Esophagus squamous epithelium (tissue), 5 donors: ENCODE data around the gene MOB3C. TPM values are rescaled to one million over a fixed set of nuclear protein-coding genes. Genes with fewer than 3 reads are reported as not detected.
A peak's percentile ranks its signal among the peaks of the same experiment; 100 is the strongest.

Source experiments
- DNase-seq: peaks from one replicate; lab custom pipeline; 2025; lab: John Stamatoyannopoulos, UW
- H3K27ac ChIP-seq, 4 donors: fragments of 200-600 bp; sonication (generic); one replicate each; pipeline ENCODE4 v1.5.1; 2016 to 2019; ENCODE audit warnings: mild to moderate bottlenecking in 1 of 4
- H3K27me3 ChIP-seq, 4 donors: fragments of 200-600 bp; sonication (generic); 1 replicate in 3 of 4; 2 replicates in 1 of 4; pipeline versions ENCODE4 v1.5.1 to v1.6.0; 2017 to 2021; ENCODE audit warnings: antibody characterized with exemption in 1 of 4
- H3K36me3 ChIP-seq, 3 donors: fragments of 200-600 bp; sonication (generic); one replicate each; pipeline ENCODE4 v1.5.1; 2016 to 2019
- H3K4me1 ChIP-seq, 3 donors: fragments of 200-600 bp; sonication (generic); one replicate each; pipeline ENCODE4 v1.5.1; 2017 to 2019
- H3K4me3 ChIP-seq, 4 donors: fragments of 200-600 bp; sonication (generic); 1 replicate in 3 of 4; 2 replicates in 1 of 4; pipeline ENCODE4 v1.5.1; 2016 to 2019; ENCODE audit warnings: mild to moderate bottlenecking in 2 of 4, moderate library complexity in 1 of 4
- H3K9me3 ChIP-seq, 3 donors: fragments of 200-600 bp; sonication (generic); one replicate each; pipeline ENCODE4 v1.5.1; 2016 to 2019
- POLR2A ChIP-seq, 4 donors: fragments of 450-650 bp; IDR thresholded peaks; one replicate each; pipeline ENCODE4 v1.6.1; 2017; ENCODE audit warnings: antibody characterized with exemption in 4 of 4, mild to moderate bottlenecking in 4 of 4, moderate library complexity in 3 of 4
- WGBS, 2 donors: methylation state at CpG; one replicate each; pipeline ENCODE4 v1.1.5; 2018; 5-methylcytosine and 5-hydroxymethylcytosine counted together
- intact Hi-C: fragments of 100-400 bp; cut with DNase I; formaldehyde crosslinking; loops from one replicate; pipeline ENCODE4 v1.15.0; 2022
- total RNA-seq, 4 donors: library from RNA; depleted of rRNA; stranded (reverse); fragments of >200 nt; gene quantifications; one replicate each; pipeline ENCODE4 v1.1.0, GENCODE V29; 2016
- TF ChIP-seq, protein P1 (sequence below), 6 experiments: fragments of 450-650 bp in 4 of 6; fragments of 200-600 bp in 2 of 6; sonication (generic) in 2 of 6; IDR thresholded peaks; one replicate each; pipeline ENCODE4 v1.5.1; 2016 to 2019; ENCODE audit warnings: antibody characterized with exemption in 6 of 6, mild to moderate bottlenecking in 4 of 6, moderate library complexity in 4 of 6
- donor health status: DM: yes; HTN: yes; CAD: no.

The MOB3C gene
- total RNA-seq, 4 donors from 2014 or later, result 12.0 to 29.3 (median 18.7) TPM

- intact Hi-C loops, result loop anchor here (5.0 kb wide), 1 partner anchor 98 kb away; no protein-coding TSS in a partner anchor
- TF ChIP-seq, protein P1, sequence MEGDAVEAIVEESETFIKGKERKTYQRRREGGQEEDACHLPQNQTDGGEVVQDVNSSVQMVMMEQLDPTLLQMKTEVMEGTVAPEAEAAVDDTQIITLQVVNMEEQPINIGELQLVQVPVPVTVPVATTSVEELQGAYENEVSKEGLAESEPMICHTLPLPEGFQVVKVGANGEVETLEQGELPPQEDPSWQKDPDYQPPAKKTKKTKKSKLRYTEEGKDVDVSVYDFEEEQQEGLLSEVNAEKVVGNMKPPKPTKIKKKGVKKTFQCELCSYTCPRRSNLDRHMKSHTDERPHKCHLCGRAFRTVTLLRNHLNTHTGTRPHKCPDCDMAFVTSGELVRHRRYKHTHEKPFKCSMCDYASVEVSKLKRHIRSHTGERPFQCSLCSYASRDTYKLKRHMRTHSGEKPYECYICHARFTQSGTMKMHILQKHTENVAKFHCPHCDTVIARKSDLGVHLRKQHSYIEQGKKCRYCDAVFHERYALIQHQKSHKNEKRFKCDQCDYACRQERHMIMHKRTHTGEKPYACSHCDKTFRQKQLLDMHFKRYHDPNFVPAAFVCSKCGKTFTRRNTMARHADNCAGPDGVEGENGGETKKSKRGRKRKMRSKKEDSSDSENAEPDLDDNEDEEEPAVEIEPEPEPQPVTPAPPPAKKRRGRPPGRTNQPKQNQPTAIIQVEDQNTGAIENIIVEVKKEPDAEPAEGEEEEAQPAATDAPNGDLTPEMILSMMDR (IDR thresholded peaks at IDR 0.05), result no peak
- no peak for TF ChIP-seq POLR2A (IDR thresholded peaks at IDR 0.05)
Observed at GRCh38 chr1:46623743-46624644, 7.4 kb upstream of the MOB3C start.

DNA sequence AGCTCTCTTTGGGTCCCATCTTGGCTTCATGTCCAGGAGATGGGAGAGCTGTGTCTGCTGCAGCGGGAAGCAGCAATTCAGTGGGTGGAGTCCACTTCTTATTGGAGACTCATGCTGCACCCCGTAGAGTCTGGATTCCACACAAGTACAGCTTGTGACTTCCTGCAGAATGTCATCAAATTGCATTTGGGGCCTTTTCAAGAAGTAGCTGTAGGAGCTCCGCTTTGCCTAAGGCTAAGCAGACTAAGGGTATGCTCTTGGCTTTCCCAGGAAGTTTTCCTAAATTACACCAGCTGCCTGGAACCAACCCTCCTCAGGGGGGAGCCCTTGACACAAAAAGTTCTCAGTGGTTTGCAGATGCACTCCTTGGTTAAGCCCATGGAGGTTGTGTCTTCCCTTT, 5.7 kb upstream of the MOB3C start:
- peak overlapping the region in 1 of 4 donors; percentile 29 for H3K27ac ChIP-seq
- DNase-seq, result no peak
- H3K9me3 ChIP-seq, result no peaks in the 10 kb centered on the region
- peaks cover under 1 to 19% (median 1%) of the 10 kb centered on the region in 3 donors for H3K4me1 ChIP-seq
- intact Hi-C loops, result loop anchor here (5.0 kb wide), 1 partner anchor 100 kb away; no protein-coding TSS in a partner anchor
- no peak for TF ChIP-seq POLR2A (IDR thresholded peaks at IDR 0.05)
- TF ChIP-seq, protein P1 (IDR thresholded peaks at IDR 0.05), result peak in 5 of 6 experiments; percentile 42 to 65 (median 44)
- H3K27me3 ChIP-seq, result no peaks in the 10 kb centered on the region
- 50 to 52% methylated on average over 3 of the region's 3 CpGs for WGBS, 2 donors
- no peaks in the 10 kb centered on the region for H3K36me3 ChIP-seq
- no peak overlapping the region for H3K4me3 ChIP-seq

More at GRCh38 chr1:46623743-46624644, 7.4 kb upstream of the MOB3C start:
- Histone ChIP-seq H3K27ac (no peak overlapping the region), H3K4me3 (no peak overlapping the region), H3K36me3 (no peaks in the 10 kb centered on the region), H3K27me3 (no peaks in the 10 kb centered on the region), H3K9me3 (no peaks in the 10 kb centered on the region), H3K4me1 (peaks cover 0 to 17% (median 0%) of the 10 kb centered on the region in 3 donors)
- no peak for DNase-seq
- WGBS, 2 donors, result 43 to 83% methylated on average over 4 of the region's 4 CpGs

DNA sequence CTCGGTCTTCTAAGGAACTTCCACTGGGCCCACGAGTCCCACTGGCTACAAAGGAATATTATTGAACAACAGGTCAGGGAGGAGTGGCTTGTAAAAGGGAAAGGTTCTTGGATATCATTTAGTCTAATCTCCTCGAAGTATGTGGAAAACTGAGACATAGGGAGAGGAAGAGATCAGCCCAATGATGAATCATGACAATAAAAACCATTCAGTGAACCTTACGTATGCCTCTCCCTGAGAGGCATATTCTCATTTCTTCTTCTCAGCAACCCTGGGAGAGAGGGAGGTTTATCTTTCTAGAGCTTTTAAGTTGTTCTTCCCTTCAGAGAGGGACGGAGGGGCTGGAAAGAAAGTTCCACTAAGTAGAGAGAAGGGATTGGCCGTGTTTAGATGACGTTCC, 5.3 kb upstream of the MOB3C start:
- H3K4me3 ChIP-seq, result no peak overlapping the region
- no peaks in the 10 kb centered on the region for H3K27me3 ChIP-seq
- H3K27ac ChIP-seq, result peak overlapping the region in 1 of 4 donors; percentile 29
- peaks cover 5 to 23% (median 5%) of the 10 kb centered on the region in 3 donors for H3K4me1 ChIP-seq
- H3K9me3 ChIP-seq, result no peaks in the 10 kb centered on the region
- 72 to 73% methylated on average over 7 of the region's 7 CpGs for WGBS, 2 donors
- intact Hi-C loops, result loop anchor here (5.0 kb wide), 1 partner anchor 100 kb away; no protein-coding TSS in a partner anchor
- no peak for TF ChIP-seq POLR2A (IDR thresholded peaks at IDR 0.05)
- TF ChIP-seq, protein P1 (IDR thresholded peaks at IDR 0.05), result no peak
- DNase-seq, result no peak
- no peaks in the 10 kb centered on the region for H3K36me3 ChIP-seq

GRCh38 chr1:46619656-46620258, 3.1 kb upstream of the MOB3C start:
- Histone ChIP-seq H3K27me3 (no peaks in the 10 kb centered on the region), H3K27ac (no peak overlapping the region), H3K4me3 (no peak overlapping the region), H3K36me3 (no peaks in the 10 kb centered on the region), H3K4me1 (peaks cover 17 to 41% (median 18%) of the 10 kb centered on the region in 3 donors), H3K9me3 (no peaks in the 10 kb centered on the region)
- intact Hi-C loops, result loop anchor here (5.0 kb wide), 1 partner anchor 103 kb away; no protein-coding TSS in a partner anchor
- 92% methylated on average over 5 of the region's 5 CpGs for WGBS, 2 donors
- DNase-seq, result no peak
- TF ChIP-seq, protein P1 (IDR thresholded peaks at IDR 0.05), result no peak
- no peak for TF ChIP-seq POLR2A (IDR thresholded peaks at IDR 0.05)
